Uterus (tissue), 4 donors: ENCODE data around the gene PRAC2. TPM values are rescaled to one million over a fixed set of nuclear protein-coding genes. Genes with fewer than 3 reads are reported as not detected.

Source experiments
- DNase-seq, 2 donors: peaks; one replicate each; pipeline ENCODE4 v3.0.0-alpha.2; 2019 to 2020
- H3K27ac ChIP-seq, 2 donors: fragments of 200-600 bp; sonication (generic); 1 replicate in 1 of 2; 2 replicates in 1 of 2; pipeline ENCODE4 v1.5.1; 2016 to 2018
- H3K27me3 ChIP-seq, 2 donors: fragments of 200-600 bp; sonication (generic); one replicate each; pipeline ENCODE4 v1.5.1; 2018 to 2019; ENCODE audit warnings: control low read depth in 1 of 2
- H3K36me3 ChIP-seq, 2 donors: fragments of 200-600 bp; sonication (generic); one replicate each; pipeline ENCODE4 v1.5.1; 2019; ENCODE audit warnings: control low read depth in 1 of 2
- H3K4me1 ChIP-seq, 2 donors: fragments of 200-600 bp; sonication (generic); one replicate each; pipeline ENCODE4 v1.5.1; 2018 to 2019; ENCODE audit warnings: control low read depth in 1 of 2
- H3K4me3 ChIP-seq, 2 donors: fragments of 200-600 bp; sonication (generic); 1 replicate in 1 of 2; 2 replicates in 1 of 2; pipeline ENCODE4 v1.5.1; 2018 to 2019; ENCODE audit warnings: mild to moderate bottlenecking in 1 of 2
- H3K9me3 ChIP-seq, 2 donors: fragments of 200-600 bp; sonication (generic); one replicate each; pipeline ENCODE4 v1.5.1; 2019; ENCODE audit warnings: control low read depth in 1 of 2
- POLR2A ChIP-seq, 2 donors: fragments of 450-650 bp; IDR thresholded peaks; one replicate each; pipeline ENCODE4 v1.6.1; 2016; ENCODE audit warnings: antibody characterized with exemption in 2 of 2, mild to moderate bottlenecking in 1 of 2, moderate library complexity in 1 of 2
- intact Hi-C: fragments of 100-400 bp; cut with DNase I; formaldehyde crosslinking; loops from one replicate; pipeline ENCODE4 v1.15.1; 2023; ENCODE audit warnings: low total_unique reads
- total RNA-seq, 4 donors: library from RNA; depleted of rRNA in 3 of 4; stranded (reverse); fragments of >200 nt in 3 of 4; gene quantifications; one replicate each; pipeline versions ENCODE4 v1.1.0 to v1.2.4, GENCODE V29; 2014 to 2023
- TF ChIP-seq, protein P1 (sequence below), 4 experiments: fragments of 200-600 bp in 2 of 4; fragments of 450-650 bp in 2 of 4; sonication (generic) in 2 of 4; IDR thresholded peaks; one replicate each; pipeline ENCODE4 v1.5.1; 2016 to 2019; ENCODE audit warnings: antibody characterized with exemption in 4 of 4, mild to moderate bottlenecking in 2 of 4, moderate library complexity in 1 of 4
- donor health status: DM: yes; HTN: yes; CAD: no.

The PRAC2 gene
- total RNA-seq, 4 donors from 2014 or later, result not detected

- Histone ChIP-seq H3K4me3 (no peak overlapping the region), H3K9me3 (no peaks in the 10 kb centered on the region), H3K27me3 (peaks cover 26 to 82% of the 10 kb centered on the region in 2 donors), H3K36me3 (no peaks in the 10 kb centered on the region), H3K27ac (no peak overlapping the region), H3K4me1 (no peaks in the 10 kb centered on the region)
- no peak for TF ChIP-seq POLR2A (IDR thresholded peaks at IDR 0.05)
- TF ChIP-seq, protein P1, sequence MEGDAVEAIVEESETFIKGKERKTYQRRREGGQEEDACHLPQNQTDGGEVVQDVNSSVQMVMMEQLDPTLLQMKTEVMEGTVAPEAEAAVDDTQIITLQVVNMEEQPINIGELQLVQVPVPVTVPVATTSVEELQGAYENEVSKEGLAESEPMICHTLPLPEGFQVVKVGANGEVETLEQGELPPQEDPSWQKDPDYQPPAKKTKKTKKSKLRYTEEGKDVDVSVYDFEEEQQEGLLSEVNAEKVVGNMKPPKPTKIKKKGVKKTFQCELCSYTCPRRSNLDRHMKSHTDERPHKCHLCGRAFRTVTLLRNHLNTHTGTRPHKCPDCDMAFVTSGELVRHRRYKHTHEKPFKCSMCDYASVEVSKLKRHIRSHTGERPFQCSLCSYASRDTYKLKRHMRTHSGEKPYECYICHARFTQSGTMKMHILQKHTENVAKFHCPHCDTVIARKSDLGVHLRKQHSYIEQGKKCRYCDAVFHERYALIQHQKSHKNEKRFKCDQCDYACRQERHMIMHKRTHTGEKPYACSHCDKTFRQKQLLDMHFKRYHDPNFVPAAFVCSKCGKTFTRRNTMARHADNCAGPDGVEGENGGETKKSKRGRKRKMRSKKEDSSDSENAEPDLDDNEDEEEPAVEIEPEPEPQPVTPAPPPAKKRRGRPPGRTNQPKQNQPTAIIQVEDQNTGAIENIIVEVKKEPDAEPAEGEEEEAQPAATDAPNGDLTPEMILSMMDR (IDR thresholded peaks at IDR 0.05), result no peak
- intact Hi-C loops, result no loop called here
- no peak for DNase-seq
These were observed 4.6 kb downstream of the PRAC2 start for GRCh38 chr17:48727415-48728175.

GRCh38 chr17:48728232-48729231 lies 5.5 kb downstream of the PRAC2 start, which contains the start of gene HOXB13:
HOXB13 (minus strand) TSS chr17:48728750; CDS start chr17:48728593, 157 bp downstream.
- Histone ChIP-seq H3K27ac (no peak within 1 kb of the TSS), H3K4me1 (no peaks in the 10 kb centered on the region), H3K9me3 (no peaks in the 10 kb centered on the region), H3K4me3 (no peak within 1 kb of the TSS), H3K27me3 (peaks cover 20 to 82% of the 10 kb centered on the region in 2 donors), H3K36me3 (no peaks in the 10 kb centered on the region)
- TF ChIP-seq, protein P1 (IDR thresholded peaks at IDR 0.05), result no peak
- intact Hi-C loops, result no loop called here
- DNase-seq, result no peak

GRCh38 chr17:48729335-48730239 lies 6.6 kb downstream of the PRAC2 start:
- Histone ChIP-seq H3K9me3 (no peaks in the 10 kb centered on the region), H3K36me3 (no peaks in the 10 kb centered on the region), H3K27me3 (peaks cover 20 to 84% of the 10 kb centered on the region in 2 donors), H3K4me3 (no peak overlapping the region), H3K4me1 (no peaks in the 10 kb centered on the region), H3K27ac (no peak overlapping the region)
- no peak for TF ChIP-seq POLR2A (IDR thresholded peaks at IDR 0.05)
- TF ChIP-seq, protein P1 (IDR thresholded peaks at IDR 0.05), result no peak
- intact Hi-C loops, result no loop called here
- DNase-seq, result no peak

DNA sequence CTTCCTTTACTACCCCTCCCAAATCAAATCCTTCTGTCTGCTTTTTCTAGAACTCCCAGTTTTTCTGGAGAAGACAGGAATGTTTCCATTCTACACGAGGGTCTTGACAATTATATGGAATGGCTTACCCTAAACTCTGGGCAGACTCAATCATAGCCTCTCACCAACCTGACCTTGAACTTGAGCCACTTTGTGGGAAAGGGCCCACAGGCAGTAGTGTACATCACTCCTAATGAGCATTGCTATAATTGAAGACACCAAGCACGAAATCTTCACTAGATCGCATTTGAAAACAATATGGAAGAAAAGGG lies 7.2 kb downstream of the PRAC2 start:
- TF ChIP-seq, protein P1 (IDR thresholded peaks at IDR 0.05), result no peak
- TF ChIP-seq POLR2A (IDR thresholded peaks at IDR 0.05), result no peak
- Histone ChIP-seq H3K9me3 (no peaks in the 10 kb centered on the region), H3K27ac (no peak overlapping the region), H3K36me3 (no peaks in the 10 kb centered on the region), H3K27me3 (peaks cover 20 to 84% of the 10 kb centered on the region in 2 donors), H3K4me3 (no peak overlapping the region), H3K4me1 (no peaks in the 10 kb centered on the region)
- intact Hi-C loops, result no loop called here
- DNase-seq, result no peak
